Glutamatergic neuron (in vitro differentiated cells): ENCODE measurements around the gene OR9I1. TPM values are rescaled to one million over a fixed set of nuclear protein-coding genes. Genes with fewer than 3 reads are reported as not detected.

Experiments used
- DNase-seq: peaks from one replicate; pipeline ENCODE4 v3.0.0; 2022
- H3K27ac Mint-ChIP-seq: one replicate; pipeline ENCODE4 v1.8.0; 2020; ENCODE audit warnings: mild to moderate bottlenecking, mixed read lengths, inconsistent platforms; ENCODE audit not compliant: unreplicated experiment
- H3K27me3 Mint-ChIP-seq: one replicate; pipeline ENCODE4 v1.8.0; 2020; ENCODE audit warnings: mild to moderate bottlenecking, moderate library complexity, mixed read lengths, inconsistent platforms; ENCODE audit not compliant: unreplicated experiment
- H3K36me3 Mint-ChIP-seq: one replicate; pipeline ENCODE4 v1.8.0; 2020; ENCODE audit warnings: mild to moderate bottlenecking, mixed read lengths, inconsistent platforms; ENCODE audit not compliant: unreplicated experiment
- H3K4me1 Mint-ChIP-seq: one replicate; pipeline ENCODE4 v1.8.0; 2020; ENCODE audit warnings: mild to moderate bottlenecking, low read depth, mixed read lengths, inconsistent platforms; ENCODE audit not compliant: unreplicated experiment
- H3K4me3 Mint-ChIP-seq: one replicate; pipeline ENCODE4 v1.8.0; 2020; ENCODE audit warnings: mild to moderate bottlenecking, mixed read lengths, inconsistent platforms; ENCODE audit not compliant: unreplicated experiment
- H3K9me3 Mint-ChIP-seq: one replicate; pipeline ENCODE4 v1.8.0; 2020; ENCODE audit warnings: mild to moderate bottlenecking, moderate library complexity, mixed read lengths, inconsistent platforms; ENCODE audit not compliant: unreplicated experiment
- total RNA-seq: library from RNA; stranded (reverse); fragmentation: NEBNext Ultra II Directional; extraction: Animal tissue kit (Norgen Biotek cat#: 25700); gene quantifications from one replicate; pipeline ENCODE4 v1.2.1, GENCODE V29; 2021; ENCODE audit not compliant: unreplicated experiment
- TF ChIP-seq, protein P1 (sequence below): fragments of 200-600 bp; sonication (generic); IDR thresholded peaks from one replicate; pipeline ENCODE4 v1.5.0; 2021; ENCODE audit not compliant: partially characterized antibody, unreplicated experiment

Gene OR9I1
- total RNA-seq, 1 donor from 2014 or later, result not detected

DNA sequence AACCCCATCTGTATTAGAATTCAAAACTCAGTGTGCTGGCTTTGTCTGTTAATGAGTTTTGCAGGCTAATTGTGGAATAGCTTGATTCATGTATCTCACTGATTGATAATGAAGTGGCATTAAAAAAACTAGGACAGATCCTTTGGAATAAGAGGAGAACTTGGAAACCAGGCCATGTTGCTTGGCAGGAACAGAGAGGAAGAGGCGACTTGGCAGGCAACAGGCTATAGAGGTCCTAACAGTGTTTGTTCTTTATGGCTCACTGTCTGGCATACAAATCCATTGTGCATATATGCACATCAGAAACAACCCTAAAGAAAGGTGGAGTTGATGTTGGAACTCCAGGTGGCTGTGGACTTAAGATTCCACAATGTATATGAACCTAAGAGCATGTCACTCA, 17.4 kb upstream of the OR9I1 start:
- Mint-ChIP-seq H3K27ac (no peak overlapping the region), H3K4me3 (no peak overlapping the region), H3K4me1 (no peaks in the 10 kb centered on the region), H3K9me3 (no peaks in the 10 kb centered on the region), H3K36me3 (no peaks in the 10 kb centered on the region), H3K27me3 (no peaks in the 10 kb centered on the region)
- no peak for DNase-seq
- TF ChIP-seq, protein P1, sequence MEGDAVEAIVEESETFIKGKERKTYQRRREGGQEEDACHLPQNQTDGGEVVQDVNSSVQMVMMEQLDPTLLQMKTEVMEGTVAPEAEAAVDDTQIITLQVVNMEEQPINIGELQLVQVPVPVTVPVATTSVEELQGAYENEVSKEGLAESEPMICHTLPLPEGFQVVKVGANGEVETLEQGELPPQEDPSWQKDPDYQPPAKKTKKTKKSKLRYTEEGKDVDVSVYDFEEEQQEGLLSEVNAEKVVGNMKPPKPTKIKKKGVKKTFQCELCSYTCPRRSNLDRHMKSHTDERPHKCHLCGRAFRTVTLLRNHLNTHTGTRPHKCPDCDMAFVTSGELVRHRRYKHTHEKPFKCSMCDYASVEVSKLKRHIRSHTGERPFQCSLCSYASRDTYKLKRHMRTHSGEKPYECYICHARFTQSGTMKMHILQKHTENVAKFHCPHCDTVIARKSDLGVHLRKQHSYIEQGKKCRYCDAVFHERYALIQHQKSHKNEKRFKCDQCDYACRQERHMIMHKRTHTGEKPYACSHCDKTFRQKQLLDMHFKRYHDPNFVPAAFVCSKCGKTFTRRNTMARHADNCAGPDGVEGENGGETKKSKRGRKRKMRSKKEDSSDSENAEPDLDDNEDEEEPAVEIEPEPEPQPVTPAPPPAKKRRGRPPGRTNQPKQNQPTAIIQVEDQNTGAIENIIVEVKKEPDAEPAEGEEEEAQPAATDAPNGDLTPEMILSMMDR, result no peak

DNA sequence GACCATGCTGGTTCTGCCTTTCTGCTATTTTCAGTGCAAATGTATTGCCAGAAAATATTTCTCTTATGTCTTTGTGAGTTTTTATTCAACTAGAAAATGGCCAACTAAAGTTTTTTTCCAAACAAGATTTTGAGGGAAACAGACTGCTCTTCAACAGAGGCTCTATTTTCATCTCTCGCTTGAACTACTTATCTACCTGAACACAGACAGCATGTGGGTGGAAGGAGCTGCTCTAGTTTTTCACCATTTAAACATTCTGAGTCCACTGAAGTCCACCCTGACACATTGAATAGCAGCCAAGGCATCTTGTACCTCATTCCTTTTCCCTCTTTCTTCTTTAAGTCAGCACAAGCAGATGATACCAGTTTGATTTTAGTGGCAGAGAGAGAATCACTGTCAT, 9.8 kb upstream of the OR9I1 start:
- Mint-ChIP-seq H3K27ac (no peak overlapping the region), H3K36me3 (no peaks in the 10 kb centered on the region), H3K9me3 (no peaks in the 10 kb centered on the region), H3K4me1 (no peaks in the 10 kb centered on the region), H3K27me3 (no peaks in the 10 kb centered on the region), H3K4me3 (no peak overlapping the region)
- TF ChIP-seq, protein P1, result no peak
- DNase-seq, result no peak

DNA sequence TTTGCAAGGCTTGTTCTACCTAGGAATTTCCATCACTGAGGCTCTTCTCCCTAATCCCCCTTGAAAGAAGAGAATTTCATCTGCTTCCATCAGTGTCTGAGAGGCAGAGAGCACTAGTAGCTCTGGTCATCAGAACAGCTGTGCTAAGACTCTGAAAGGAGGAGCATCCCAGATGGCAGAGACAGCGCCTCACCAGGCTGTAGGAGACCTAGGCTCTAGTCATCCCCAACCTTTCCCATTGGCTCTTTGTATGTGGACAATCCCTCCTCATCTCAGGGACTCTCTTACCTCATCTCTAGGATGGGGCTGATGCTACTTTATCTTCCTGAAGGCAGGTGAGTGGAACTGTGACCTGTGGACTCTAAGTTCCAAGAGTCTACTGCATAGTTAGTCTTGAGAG, 8.8 kb upstream of the OR9I1 start:
- TF ChIP-seq, protein P1, result no peak
- no peaks in the 10 kb centered on the region for H3K27me3 Mint-ChIP-seq
- H3K27ac Mint-ChIP-seq, result no peak overlapping the region
- no peaks in the 10 kb centered on the region for H3K4me1 Mint-ChIP-seq
- peaks cover 2% of the 10 kb centered on the region for H3K9me3 Mint-ChIP-seq
- no peak overlapping the region for H3K4me3 Mint-ChIP-seq
- no peaks in the 10 kb centered on the region for H3K36me3 Mint-ChIP-seq
- no peak for DNase-seq

- Mint-ChIP-seq H3K36me3 (no peaks in the 10 kb centered on the region), H3K9me3 (peaks cover 2% of the 10 kb centered on the region), H3K27me3 (no peaks in the 10 kb centered on the region), H3K4me3 (no peak overlapping the region), H3K4me1 (no peaks in the 10 kb centered on the region), H3K27ac (no peak overlapping the region)
- DNase-seq, result no peak
- TF ChIP-seq, protein P1, result no peak
Measured at GRCh38 chr11:58133309-58134076, 8.2 kb upstream of the OR9I1 start.

DNA sequence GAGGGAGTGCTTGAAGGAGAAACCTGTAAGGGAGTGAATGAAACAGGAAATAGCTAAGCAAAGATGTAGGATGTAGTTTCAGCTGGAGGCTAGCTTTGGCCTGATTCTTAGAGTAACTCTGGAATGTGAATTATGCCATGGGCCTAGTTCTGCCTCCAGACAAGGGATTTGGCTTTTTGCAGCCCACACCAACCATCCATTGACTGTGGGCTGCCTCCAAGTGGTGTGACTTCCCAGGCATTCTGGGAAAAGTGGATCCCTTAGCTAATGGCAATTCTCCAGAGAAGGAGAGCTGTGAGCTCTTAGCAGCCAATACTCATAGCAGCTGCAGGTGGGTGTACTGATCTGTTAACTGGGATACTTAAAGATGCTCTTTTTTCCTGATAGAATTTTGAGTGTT, 2.0 kb upstream of the OR9I1 start:
- Mint-ChIP-seq H3K4me3 (no peak overlapping the region), H3K27me3 (no peaks in the 10 kb centered on the region), H3K27ac (no peak overlapping the region), H3K4me1 (no peaks in the 10 kb centered on the region), H3K36me3 (no peaks in the 10 kb centered on the region), H3K9me3 (peaks cover 2% of the 10 kb centered on the region)
- no peak for DNase-seq
- TF ChIP-seq, protein P1, result no peak
